ENCODE data around the gene CRPPA.

GRCh38 chr7:16397501-16398145, 23.7 kb downstream of the CRPPA start:
- no peak for TF ChIP-seq CTCF (IDR thresholded peaks at IDR 0.05)
- TF ChIP-seq POLR2AphosphoS5 (IDR thresholded peaks at IDR 0.05; ENCODE audit: low read depth, low read length): no peak
- no peak for TF ChIP-seq TCF7L2 (IDR thresholded peaks at IDR 0.05; ENCODE audit: low read depth, low read length)
- TF ChIP-seq SIN3A (IDR thresholded peaks at IDR 0.05; ENCODE audit: borderline replicate concordance, insufficient read depth, low read depth, low read length): no peak
